ENCODE data around the gene ANKS1B. TPM values are rescaled to one million over a fixed set of nuclear protein-coding genes. Genes with fewer than 3 reads are reported as not detected.

The ANKS1B gene
- total RNA-seq, 1 donor from 2014 or later, result 5.6 TPM

GRCh38 chr12:99205111-99205510 lies 779.6 kb downstream of the ANKS1B start:
- no peaks in the 10 kb centered on the region for H3K27me3 Mint-ChIP-seq (ENCODE audit: low read depth)
- peaks cover 12% of the 10 kb centered on the region for H3K9me3 Mint-ChIP-seq
- H3K27ac Mint-ChIP-seq (ENCODE audit: unreplicated experiment), result no peak overlapping the region
- no peak overlapping the region for H3K4me3 Mint-ChIP-seq
- TF ChIP-seq CTCF (conservative IDR thresholded peaks at IDR 0.05), result no peak
- peaks cover 8% of the 10 kb centered on the region for H3K4me1 Mint-ChIP-seq
- no peak for DNase-seq (ENCODE audit: low read depth, low spot score)
- peaks cover 13% of the 10 kb centered on the region for H3K36me3 Mint-ChIP-seq (ENCODE audit: low read depth)

- no peak for TF ChIP-seq CTCF (conservative IDR thresholded peaks at IDR 0.05)
- Mint-ChIP-seq H3K27me3 (ENCODE audit: low read depth) (no peaks in the 10 kb centered on the region), H3K36me3 (ENCODE audit: low read depth) (peaks cover 5% of the 10 kb centered on the region), H3K9me3 (peaks cover 5% of the 10 kb centered on the region), H3K4me1 (peaks cover 8% of the 10 kb centered on the region), H3K4me3 (no peak overlapping the region), H3K27ac (ENCODE audit: unreplicated experiment) (no peak overlapping the region)
- DNase-seq (ENCODE audit: low read depth, low spot score), result no peak
Observed at GRCh38 chr12:99201906-99202645, 782.7 kb downstream of the ANKS1B start.

- Mint-ChIP-seq H3K36me3 (ENCODE audit: low read depth) (peaks cover 7% of the 10 kb centered on the region), H3K4me1 (peaks cover 7% of the 10 kb centered on the region), H3K4me3 (no peak overlapping the region), H3K27me3 (ENCODE audit: low read depth) (no peaks in the 10 kb centered on the region), H3K9me3 (peaks cover 11% of the 10 kb centered on the region), H3K27ac (ENCODE audit: unreplicated experiment) (no peak overlapping the region)
- TF ChIP-seq CTCF (conservative IDR thresholded peaks at IDR 0.05), result no peak
- DNase-seq (ENCODE audit: low read depth, low spot score), result no peak
Observed at GRCh38 chr12:99200711-99201384, 783.9 kb downstream of the ANKS1B start.

GRCh38 chr12:99195474-99195873 lies 789.3 kb downstream of the ANKS1B start:
- TF ChIP-seq CTCF (conservative IDR thresholded peaks at IDR 0.05), result no peak
- Mint-ChIP-seq H3K36me3 (ENCODE audit: low read depth) (peaks cover 9% of the 10 kb centered on the region), H3K27ac (ENCODE audit: unreplicated experiment) (no peak overlapping the region), H3K4me3 (no peak overlapping the region), H3K4me1 (peaks cover 11% of the 10 kb centered on the region), H3K27me3 (ENCODE audit: low read depth) (no peaks in the 10 kb centered on the region), H3K9me3 (peaks cover 24% of the 10 kb centered on the region)
- no peak for DNase-seq (ENCODE audit: low read depth, low spot score)

DNA sequence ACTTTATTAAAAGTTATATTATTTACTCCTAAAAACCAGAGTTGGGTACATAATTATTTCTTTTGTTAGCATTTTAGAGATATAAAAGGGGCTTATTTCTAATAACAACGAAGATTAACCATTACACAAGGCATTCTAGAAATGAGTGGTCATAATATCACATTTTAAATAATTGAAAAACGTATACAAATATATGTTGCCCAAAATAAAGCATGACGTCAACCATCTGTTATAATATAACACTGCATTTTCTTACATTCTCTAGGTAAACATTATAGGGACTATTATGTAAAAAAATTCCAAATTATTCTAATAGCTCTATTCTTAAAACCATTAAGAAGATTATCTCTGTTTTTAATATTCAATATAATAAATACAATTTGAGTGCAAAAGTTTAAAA lies 792.2 kb downstream of the ANKS1B start:
- H3K4me1 Mint-ChIP-seq, result peaks cover 11% of the 10 kb centered on the region
- no peak for TF ChIP-seq CTCF (conservative IDR thresholded peaks at IDR 0.05)
- no peak overlapping the region for H3K27ac Mint-ChIP-seq (ENCODE audit: unreplicated experiment)
- no peak overlapping the region for H3K4me3 Mint-ChIP-seq
- peaks cover 41% of the 10 kb centered on the region for H3K9me3 Mint-ChIP-seq
- peaks cover 20% of the 10 kb centered on the region for H3K36me3 Mint-ChIP-seq (ENCODE audit: low read depth)
- no peaks in the 10 kb centered on the region for H3K27me3 Mint-ChIP-seq (ENCODE audit: low read depth)
- no peak for DNase-seq (ENCODE audit: low read depth, low spot score)
